B cell (primary cell): ENCODE data around the gene SHC3.

Source experiments
- CTCF ChIP-seq: fragments of 200-600 bp; IDR thresholded peaks from one replicate; pipeline ENCODE4 v1.8.0; 2022; ENCODE audit warnings: antibody characterized with exemption, mild to moderate bottlenecking
- EZH2 ChIP-seq: IDR thresholded peaks from 2 replicates; pipeline ENCODE4 v1.6.1; 2012; ENCODE audit warnings: borderline replicate concordance, low read depth, mild to moderate bottlenecking, moderate library complexity, low read length; ENCODE audit not compliant: insufficient read depth, poor library complexity, severe bottlenecking

GRCh38 chr9:88998503-88998902 is 180.1 kb downstream of the SHC3 start:
- TF ChIP-seq CTCF (no peak), EZH2 (no peak)
